PC-9 (cell line): ENCODE measurements around the gene FBXL14. TPM values are rescaled to one million over a fixed set of nuclear protein-coding genes. Genes with fewer than 3 reads are reported as not detected.

ENCODE experiments used
- BruUV-seq: library from RNA; stranded (reverse); fragments of 400-500 nt; replicated peaks from 2 replicates; lab custom pipeline; 2021; lab: Mats Ljungman, UMichigan
- CTCF ChIA-PET: fragments of 300-600 bp; sonication (Branson Sonifier 250); formaldehyde crosslinking; loops from one replicate; lab custom pipeline; 2022; ENCODE audit warnings: antibody characterized with exemption; lab: Charles Lee
- POLR2A ChIA-PET: fragments of 300-600 bp; sonication (Branson Sonifier 250); formaldehyde crosslinking; loops from one replicate; lab custom pipeline; 2022; ENCODE audit warnings: antibody characterized with exemption; ENCODE audit not compliant: unreplicated experiment; lab: Charles Lee
- DNase-seq, 2 experiments: peaks; one replicate each; pipeline versions ENCODE4 v3.0.0 to v3.0.0-alpha.2; 2015 to 2022; ENCODE audit warnings: mixed read lengths in 1 of 2
- H2AFZ ChIP-seq: fragments of 200-600 bp; sonication (generic); 2 replicates; pipeline ENCODE4 v1.8.1; 2017; ENCODE audit warnings: antibody characterized with exemption
- H3F3A ChIP-seq: fragments of 200-600 bp; sonication (generic); 2 replicates; pipeline ENCODE4 v1.8.1; 2017; ENCODE audit warnings: antibody characterized with exemption, mild to moderate bottlenecking, low read depth; ENCODE audit not compliant: insufficient read depth
- H3K27ac ChIP-seq: fragments of 200-600 bp; sonication (generic); 2 replicates; pipeline ENCODE4 v1.6.1; 2016; ENCODE audit warnings: mixed run types
- H3K27me3 ChIP-seq: fragments of 200-600 bp; sonication (generic); 2 replicates; pipeline ENCODE4 v1.6.1; 2016; ENCODE audit warnings: low read depth, mixed run types; ENCODE audit not compliant: insufficient read depth
- H3K36me3 ChIP-seq: fragments of 200-600 bp; sonication (generic); 2 replicates; pipeline ENCODE4 v1.6.1; 2016; ENCODE audit warnings: low read depth, mixed run types
- H3K4me1 ChIP-seq: fragments of 200-600 bp; sonication (generic); replicated peaks from 2 replicates; pipeline ENCODE4 v1.6.1; 2016; ENCODE audit warnings: mixed run types; ENCODE audit not compliant: insufficient read depth
- H3K4me2 ChIP-seq: fragments of 200-600 bp; sonication (generic); 2 replicates; pipeline ENCODE4 v1.6.1; 2017; ENCODE audit warnings: mixed run types
- H3K4me3 ChIP-seq: fragments of 200-600 bp; sonication (generic); 2 replicates; pipeline ENCODE4 v1.6.1; 2016; ENCODE audit warnings: mixed run types
- H3K79me2 ChIP-seq: fragments of 200-600 bp; sonication (generic); 2 replicates; pipeline ENCODE4 v1.6.1; 2017; ENCODE audit warnings: low read depth, mixed run types
- H3K9me2 ChIP-seq: fragments of 200-600 bp; sonication (generic); 2 replicates; pipeline ENCODE4 v1.8.1; 2017; ENCODE audit warnings: mild to moderate bottlenecking; ENCODE audit not compliant: insufficient read depth
- H3K9me3 ChIP-seq: fragments of 200-600 bp; sonication (generic); 2 replicates; pipeline ENCODE4 v1.8.1; 2016; ENCODE audit warnings: low read depth; ENCODE audit not compliant: insufficient read depth
- H4K20me1 ChIP-seq: fragments of 200-600 bp; sonication (generic); 2 replicates; pipeline ENCODE4 v1.8.1; 2017; ENCODE audit not compliant: insufficient read depth
- EZH2 ChIP-seq: fragments of 200-600 bp; sonication (generic); IDR thresholded peaks from 2 replicates; pipeline ENCODE4 v1.8.0; 2017; ENCODE audit warnings: antibody characterized with exemption, low read depth
- intact Hi-C: fragments of 100-400 bp; cut with micrococcal nuclease; formaldehyde crosslinking; loops from one replicate; pipeline ENCODE4 v1.10.0; 2022; ENCODE audit not compliant: unreplicated experiment
- total RNA-seq: library from RNA; stranded (reverse); gene quantifications from 2 replicates; pipeline ENCODE4 v1.2.3, GENCODE V29; 2021
- TF ChIP-seq, protein P1 (sequence below): fragments of 200-600 bp; sonication (generic); conservative IDR thresholded peaks from 2 replicates; pipeline ENCODE4 v1.6.1; 2017; ENCODE audit warnings: mixed run types, antibody characterized with exemption, mild to moderate bottlenecking, moderate library complexity

The FBXL14 gene
- total RNA-seq, 1 experiment from 2014 or later: 21.1 TPM

DNA sequence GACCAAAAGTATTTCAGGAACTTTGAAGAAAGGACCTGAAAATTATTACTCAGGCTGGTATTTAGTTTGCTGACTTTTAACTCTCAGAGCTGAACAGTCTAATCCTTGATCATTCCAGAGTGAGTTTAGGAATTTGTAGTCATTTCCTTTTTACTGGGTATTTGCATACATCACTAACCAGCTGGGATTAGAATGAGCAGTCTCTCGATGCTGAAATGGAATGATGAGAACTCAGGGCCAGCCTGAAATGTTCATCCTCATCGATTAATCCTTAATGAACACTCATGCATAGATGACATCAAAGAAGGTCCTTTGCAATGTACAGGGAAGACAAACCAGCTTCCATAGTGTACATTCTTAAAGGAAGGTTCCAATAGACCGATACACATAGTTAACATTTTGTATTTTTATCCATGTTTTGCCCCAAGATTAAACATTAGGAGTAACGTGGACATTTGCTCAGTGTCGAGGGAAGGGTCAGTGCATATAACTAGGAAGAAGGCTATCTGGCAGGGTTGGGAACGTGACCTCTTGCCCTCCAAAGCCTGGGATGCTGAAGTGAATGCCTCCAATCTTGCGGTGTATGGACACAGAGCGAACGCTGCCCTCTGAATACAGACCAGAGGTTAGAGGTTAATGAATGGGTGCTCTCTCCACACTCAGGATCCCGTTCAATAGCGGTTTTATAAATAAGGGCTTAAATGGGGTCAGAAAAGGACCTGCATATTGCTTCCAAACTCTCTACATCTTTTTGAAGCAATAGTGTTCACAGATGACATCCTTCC, 14.5 kb downstream of the FBXL14 start:
- Histone ChIP-seq H3K4me1 (no peaks in the 10 kb centered on the region; the same call in 1 of the 2 replicates), H3K4me2 (no peak overlapping the region), H3K36me3 (no peaks in the 10 kb centered on the region), H3K27me3 (no peaks in the 10 kb centered on the region), H3F3A (peaks cover 3% of the 10 kb centered on the region), H3K9me2 (no peaks in the 10 kb centered on the region), H3K9me3 (no peaks in the 10 kb centered on the region), H3K79me2 (no peaks in the 10 kb centered on the region), H2AFZ (no peak overlapping the region), H4K20me1 (no peaks in the 10 kb centered on the region; the same call in 1 of the 2 replicates), H3K27ac (no peak overlapping the region), H3K4me3 (no peak overlapping the region)
- BruUV-seq: no TSS peak
- CTCF ChIA-PET: interaction anchor here (0.7 kb wide), 1 partner anchor 104 kb away, joined by 5 read pairs; no protein-coding TSS in a partner anchor
- intact Hi-C loops: loop anchor here (5.0 to 10.0 kb wide), 3 partner anchors 63 to 365 kb away; no protein-coding TSS in a partner anchor
- DNase-seq: peak in 1 of 2 experiments; percentile 26
- POLR2A ChIA-PET: no interaction called here
- no peak for TF ChIP-seq EZH2

- ChIA-PET POLR2A (no interaction called here), CTCF (no interaction called here)
- intact Hi-C loops: no loop called here
- H2AFZ ChIP-seq: no peak overlapping the region
- no peaks in the 10 kb centered on the region for H3K79me2 ChIP-seq
- H3K36me3 ChIP-seq: no peaks in the 10 kb centered on the region
- no peak overlapping the region for H3K4me2 ChIP-seq
- no peaks in the 10 kb centered on the region for H4K20me1 ChIP-seq
- BruUV-seq: no TSS peak
- TF ChIP-seq EZH2: no peak
- TF ChIP-seq, protein P1, sequence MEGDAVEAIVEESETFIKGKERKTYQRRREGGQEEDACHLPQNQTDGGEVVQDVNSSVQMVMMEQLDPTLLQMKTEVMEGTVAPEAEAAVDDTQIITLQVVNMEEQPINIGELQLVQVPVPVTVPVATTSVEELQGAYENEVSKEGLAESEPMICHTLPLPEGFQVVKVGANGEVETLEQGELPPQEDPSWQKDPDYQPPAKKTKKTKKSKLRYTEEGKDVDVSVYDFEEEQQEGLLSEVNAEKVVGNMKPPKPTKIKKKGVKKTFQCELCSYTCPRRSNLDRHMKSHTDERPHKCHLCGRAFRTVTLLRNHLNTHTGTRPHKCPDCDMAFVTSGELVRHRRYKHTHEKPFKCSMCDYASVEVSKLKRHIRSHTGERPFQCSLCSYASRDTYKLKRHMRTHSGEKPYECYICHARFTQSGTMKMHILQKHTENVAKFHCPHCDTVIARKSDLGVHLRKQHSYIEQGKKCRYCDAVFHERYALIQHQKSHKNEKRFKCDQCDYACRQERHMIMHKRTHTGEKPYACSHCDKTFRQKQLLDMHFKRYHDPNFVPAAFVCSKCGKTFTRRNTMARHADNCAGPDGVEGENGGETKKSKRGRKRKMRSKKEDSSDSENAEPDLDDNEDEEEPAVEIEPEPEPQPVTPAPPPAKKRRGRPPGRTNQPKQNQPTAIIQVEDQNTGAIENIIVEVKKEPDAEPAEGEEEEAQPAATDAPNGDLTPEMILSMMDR: no peak
- H3K27ac ChIP-seq: no peak overlapping the region
- peaks cover 7% of the 10 kb centered on the region for H3F3A ChIP-seq
- no peaks in the 10 kb centered on the region for H3K27me3 ChIP-seq
- no peak overlapping the region for H3K4me3 ChIP-seq
- no peaks in the 10 kb centered on the region for H3K4me1 ChIP-seq
- no peaks in the 10 kb centered on the region for H3K9me3 ChIP-seq
- no peaks in the 10 kb centered on the region for H3K9me2 ChIP-seq
- DNase-seq: peak in 1 of 2 experiments; percentile 31
These were observed 17.8 kb downstream of the FBXL14 start for GRCh38 chr12:1576410-1577241.

- Histone ChIP-seq H2AFZ (no peak overlapping the region), H3F3A (peaks cover 7% of the 10 kb centered on the region), H3K4me2 (no peak overlapping the region), H3K9me2 (no peaks in the 10 kb centered on the region), H3K4me3 (no peak overlapping the region), H3K36me3 (no peaks in the 10 kb centered on the region), H3K27me3 (no peaks in the 10 kb centered on the region), H3K4me1 (no peaks in the 10 kb centered on the region), H3K27ac (no peak overlapping the region), H3K9me3 (no peaks in the 10 kb centered on the region), H4K20me1 (no peaks in the 10 kb centered on the region), H3K79me2 (no peaks in the 10 kb centered on the region)
- CTCF ChIA-PET: no interaction called here
- POLR2A ChIA-PET: no interaction called here
- no TSS peak for BruUV-seq
- TF ChIP-seq, protein P1: no peak
- TF ChIP-seq EZH2: no peak
- peak in 1 of 2 experiments; percentile 31 for DNase-seq
- intact Hi-C loops: no loop called here
These were observed 18.7 kb downstream of the FBXL14 start for GRCh38 chr12:1575408-1576401.
